RWPE2 (cell line): ENCODE measurements around the gene RNFT2.
A peak's percentile ranks its signal among the peaks of the same experiment; 100 is the strongest.

Source experiments
- ATAC-seq: fragments of 200-7000 bp; cut with Tn5 transposase; 3 replicates; pipeline ENCODE4 v1.9.1; 2021; ENCODE audit warnings: low read depth
- DNase-seq: peaks from one replicate; pipeline ENCODE4 v3.0.0-alpha.2; 2020; ENCODE audit warnings: low spot score
- H3K27ac ChIP-seq: fragments of 450-650 bp; 2 replicates; pipeline ENCODE4 v1.5.1; 2017; ENCODE audit warnings: mild to moderate bottlenecking; ENCODE audit not compliant: poor library complexity, severe bottlenecking
- H3K27me3 ChIP-seq: fragments of 250-450 bp; sonication (Bioruptor Pico); 2 replicates; pipeline ENCODE4 v1.5.1; 2021; ENCODE audit warnings: mild to moderate bottlenecking, moderate library complexity; ENCODE audit not compliant: insufficient read depth, poor library complexity, severe bottlenecking
- H3K36me3 ChIP-seq: fragments of 250-450 bp; sonication (Bioruptor Pico); 2 replicates; pipeline ENCODE4 v1.5.1; 2020; ENCODE audit warnings: low read depth, mild to moderate bottlenecking, moderate library complexity
- H3K4me1 ChIP-seq: fragments of 250-450 bp; sonication (Bioruptor Pico); 2 replicates; pipeline ENCODE4 v1.5.1; 2021; ENCODE audit warnings: mild to moderate bottlenecking, moderate library complexity; ENCODE audit not compliant: insufficient read depth, poor library complexity, severe bottlenecking
- H3K4me3 ChIP-seq: fragments of 250-450 bp; sonication (Bioruptor Pico); 2 replicates; pipeline ENCODE4 v1.5.1; 2021; ENCODE audit warnings: mild to moderate bottlenecking, moderate library complexity; ENCODE audit not compliant: severe bottlenecking
- H3K9me3 ChIP-seq: fragments of 250-450 bp; sonication (Bioruptor Pico); 2 replicates; pipeline ENCODE4 v1.5.1; 2021; ENCODE audit warnings: mild to moderate bottlenecking, moderate library complexity; ENCODE audit not compliant: severe bottlenecking
- TF ChIP-seq, protein P1 (sequence below): fragments of 450-650 bp; IDR thresholded peaks from one replicate; pipeline ENCODE4 v1.5.1; 2017; ENCODE audit warnings: mild to moderate bottlenecking, moderate library complexity; ENCODE audit not compliant: poor library complexity, severe bottlenecking

The RNFT2 gene

DNA sequence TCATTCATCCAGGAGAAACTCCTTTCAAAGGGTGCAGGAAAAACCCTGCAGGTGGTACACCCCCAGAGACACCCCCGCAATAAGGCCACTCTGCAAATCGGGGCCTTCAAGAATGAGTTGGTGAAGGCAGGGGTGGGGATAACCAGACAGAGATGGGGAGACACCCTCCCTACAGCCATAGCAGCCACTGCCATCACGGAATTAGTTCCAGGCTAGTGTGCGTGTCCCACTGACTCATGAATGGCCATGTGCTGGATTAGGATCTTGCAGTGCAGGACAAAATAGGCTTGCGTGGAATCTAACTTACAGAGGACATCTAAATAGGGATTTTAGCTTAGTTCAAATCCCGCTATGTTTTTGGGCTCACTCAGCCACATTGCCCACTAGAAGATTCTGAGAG, 38.0 kb upstream of the RNFT2 start:
- TF ChIP-seq, protein P1, sequence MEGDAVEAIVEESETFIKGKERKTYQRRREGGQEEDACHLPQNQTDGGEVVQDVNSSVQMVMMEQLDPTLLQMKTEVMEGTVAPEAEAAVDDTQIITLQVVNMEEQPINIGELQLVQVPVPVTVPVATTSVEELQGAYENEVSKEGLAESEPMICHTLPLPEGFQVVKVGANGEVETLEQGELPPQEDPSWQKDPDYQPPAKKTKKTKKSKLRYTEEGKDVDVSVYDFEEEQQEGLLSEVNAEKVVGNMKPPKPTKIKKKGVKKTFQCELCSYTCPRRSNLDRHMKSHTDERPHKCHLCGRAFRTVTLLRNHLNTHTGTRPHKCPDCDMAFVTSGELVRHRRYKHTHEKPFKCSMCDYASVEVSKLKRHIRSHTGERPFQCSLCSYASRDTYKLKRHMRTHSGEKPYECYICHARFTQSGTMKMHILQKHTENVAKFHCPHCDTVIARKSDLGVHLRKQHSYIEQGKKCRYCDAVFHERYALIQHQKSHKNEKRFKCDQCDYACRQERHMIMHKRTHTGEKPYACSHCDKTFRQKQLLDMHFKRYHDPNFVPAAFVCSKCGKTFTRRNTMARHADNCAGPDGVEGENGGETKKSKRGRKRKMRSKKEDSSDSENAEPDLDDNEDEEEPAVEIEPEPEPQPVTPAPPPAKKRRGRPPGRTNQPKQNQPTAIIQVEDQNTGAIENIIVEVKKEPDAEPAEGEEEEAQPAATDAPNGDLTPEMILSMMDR: no peak
- ATAC-seq (no peak), DNase-seq (no peak)
- Histone ChIP-seq H3K4me3 (no peak overlapping the region), H3K27ac (no peak overlapping the region), H3K27me3 (peaks cover 2% of the 10 kb centered on the region), H3K9me3 (no peaks in the 10 kb centered on the region), H3K36me3 (no peaks in the 10 kb centered on the region), H3K4me1 (no peaks in the 10 kb centered on the region)

DNA sequence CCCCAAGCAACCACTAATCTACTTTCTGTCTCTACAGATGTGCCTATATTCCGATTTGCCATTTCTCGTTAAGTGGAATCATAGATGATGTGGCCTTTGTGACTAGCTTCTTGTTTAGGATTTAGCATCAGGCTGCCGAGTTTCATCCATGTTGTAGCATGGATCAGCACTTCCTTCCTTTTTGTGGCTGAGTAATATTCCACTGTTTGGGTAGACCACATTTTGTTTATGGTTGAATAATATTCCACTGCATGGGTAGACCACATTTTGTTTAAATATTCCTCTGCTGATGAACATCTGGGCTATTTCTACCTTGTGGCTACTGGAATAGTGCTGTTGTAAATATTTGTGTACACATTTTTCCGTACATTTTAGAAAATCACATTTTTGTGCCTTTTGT, 36.7 kb upstream of the RNFT2 start:
- Histone ChIP-seq H3K27ac (no peak overlapping the region), H3K27me3 (no peaks in the 10 kb centered on the region), H3K36me3 (no peaks in the 10 kb centered on the region), H3K4me3 (no peak overlapping the region), H3K9me3 (no peaks in the 10 kb centered on the region), H3K4me1 (no peaks in the 10 kb centered on the region)
- TF ChIP-seq, protein P1: no peak
- ATAC-seq (no peak), DNase-seq (no peak)

DNA sequence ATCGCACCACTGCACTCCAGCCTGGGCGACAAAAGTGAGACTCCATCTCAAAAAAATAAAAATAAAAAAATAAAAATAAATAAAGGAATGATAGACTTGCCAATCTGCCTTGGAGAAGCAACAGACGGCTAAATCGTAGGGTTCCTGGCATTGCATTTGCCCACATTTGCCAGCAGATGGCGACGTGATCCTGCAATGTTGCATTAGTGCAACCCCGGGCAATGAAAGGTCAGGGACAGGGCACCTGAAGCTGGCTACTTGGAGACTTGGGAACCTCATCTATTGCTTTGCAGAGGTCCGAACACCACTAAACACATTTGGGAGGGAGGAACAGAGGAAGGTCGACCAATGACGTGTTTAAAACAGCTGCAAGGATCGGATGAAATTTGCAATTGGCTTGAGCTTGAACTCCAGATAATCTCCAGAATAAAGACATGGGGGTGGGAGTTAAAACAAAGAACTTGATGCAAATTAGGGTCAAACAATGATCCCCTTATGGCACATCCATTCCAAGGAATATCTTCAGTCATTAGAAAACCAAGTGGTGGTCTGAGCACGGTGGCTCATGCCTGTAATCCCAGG, 34.8 kb upstream of the RNFT2 start:
- ATAC-seq: peak; percentile 72; the same call in 2 of the 3 replicates
- no peak overlapping the region for H3K27ac ChIP-seq
- no peaks in the 10 kb centered on the region for H3K9me3 ChIP-seq
- no peaks in the 10 kb centered on the region for H3K36me3 ChIP-seq
- H3K27me3 ChIP-seq: no peaks in the 10 kb centered on the region
- no peak for DNase-seq
- no peak overlapping the region for H3K4me3 ChIP-seq
- TF ChIP-seq, protein P1: peak; percentile 95
- no peaks in the 10 kb centered on the region for H3K4me1 ChIP-seq

DNA sequence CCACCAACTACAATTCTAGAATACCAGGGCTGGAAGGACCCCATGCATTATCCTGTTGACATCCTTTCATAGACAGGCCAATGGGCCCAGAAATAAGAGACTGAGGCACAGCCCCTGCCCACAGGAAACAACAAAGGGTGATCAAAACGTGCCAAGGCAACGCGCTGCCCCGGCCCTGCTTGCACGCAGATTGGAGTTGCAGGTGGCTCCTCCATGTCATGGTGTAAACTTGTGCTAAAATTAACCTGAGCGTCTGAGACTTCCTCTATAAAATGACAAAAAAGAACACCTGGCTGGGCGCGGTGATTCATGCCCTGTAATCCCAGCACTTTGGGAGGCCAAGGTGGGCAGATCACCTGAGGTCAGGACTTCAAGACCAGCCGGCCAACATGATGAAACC, 30.4 kb upstream of the RNFT2 start:
- H3K9me3 ChIP-seq: no peaks in the 10 kb centered on the region
- ATAC-seq: no peak
- peaks cover 10% of the 10 kb centered on the region for H3K27me3 ChIP-seq
- H3K27ac ChIP-seq: no peak overlapping the region
- no peak overlapping the region for H3K4me3 ChIP-seq
- no peaks in the 10 kb centered on the region for H3K4me1 ChIP-seq
- DNase-seq: no peak
- TF ChIP-seq, protein P1: no peak
- no peaks in the 10 kb centered on the region for H3K36me3 ChIP-seq

DNA sequence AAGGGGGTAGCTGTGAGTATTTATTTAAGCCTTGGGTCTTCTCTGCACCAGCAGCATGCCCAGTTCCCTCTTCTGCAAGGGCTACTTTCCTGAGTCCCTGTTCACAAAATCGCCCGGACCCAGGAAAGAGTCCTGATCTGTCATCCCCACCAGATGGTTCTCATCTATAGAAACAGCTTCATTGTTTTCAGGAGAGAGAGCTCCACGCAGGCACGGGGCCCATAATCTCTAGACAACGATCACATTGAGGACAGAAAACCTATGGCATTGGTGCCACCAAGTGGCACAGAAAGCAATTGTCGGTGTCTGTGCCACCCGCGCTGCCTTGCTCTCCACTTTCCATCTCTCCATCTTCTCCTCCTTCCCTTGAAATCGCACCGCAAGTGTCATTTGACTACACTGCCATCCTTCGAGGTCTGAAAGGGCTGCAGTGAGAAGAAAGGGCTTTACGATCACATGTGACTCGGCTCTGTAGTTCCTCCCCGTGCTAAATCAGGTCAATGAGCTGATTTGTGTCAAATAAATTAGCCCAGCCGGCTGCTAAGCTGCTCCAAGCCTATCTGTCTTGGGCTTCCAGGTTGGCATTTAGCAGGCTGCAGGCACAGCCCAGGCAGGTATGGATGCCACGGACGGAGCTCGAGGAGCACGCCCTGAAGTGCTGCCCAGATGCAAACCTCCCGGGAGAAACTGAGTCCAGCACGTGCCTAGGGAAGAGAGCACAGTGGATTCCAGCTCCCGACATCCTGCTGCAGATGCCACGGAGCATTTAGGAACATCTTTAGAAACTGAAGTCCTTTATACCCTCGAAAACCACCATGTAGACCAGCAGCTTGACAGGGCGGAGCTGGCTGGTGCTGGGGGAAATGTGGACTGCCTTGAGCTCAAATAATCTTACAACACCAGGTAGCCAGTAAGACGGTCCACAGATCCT, 29.0 kb upstream of the RNFT2 start:
- no peaks in the 10 kb centered on the region for H3K4me1 ChIP-seq
- DNase-seq: no peak
- peak; percentile 78 for ATAC-seq
- no peak overlapping the region for H3K4me3 ChIP-seq
- no peak overlapping the region for H3K27ac ChIP-seq
- peaks cover 10% of the 10 kb centered on the region for H3K27me3 ChIP-seq
- H3K9me3 ChIP-seq: no peaks in the 10 kb centered on the region
- TF ChIP-seq, protein P1: peak; percentile 65
- H3K36me3 ChIP-seq: no peaks in the 10 kb centered on the region
